Chondrocyte (in vitro differentiated cells): ENCODE measurements around the gene P4HA2. TPM values are rescaled to one million over a fixed set of nuclear protein-coding genes. Genes with fewer than 3 reads are reported as not detected.

Experiments
- DNase-seq: peaks from one replicate; pipeline ENCODE4 v3.0.0; 2021; ENCODE audit warnings: mixed read lengths, low spot score
- H3K27ac Mint-ChIP-seq: one replicate; pipeline ENCODE4 v1.8.0; 2021; ENCODE audit warnings: mild to moderate bottlenecking, moderate library complexity, mixed read lengths; ENCODE audit not compliant: unreplicated experiment
- H3K27me3 Mint-ChIP-seq: 2 replicates; pipeline ENCODE4 v1.8.0; 2021; ENCODE audit warnings: low read depth, mixed read lengths
- H3K36me3 Mint-ChIP-seq: 2 replicates; pipeline ENCODE4 v1.8.0; 2021; ENCODE audit warnings: low read depth, mixed read lengths
- H3K4me1 Mint-ChIP-seq: 2 replicates; pipeline ENCODE4 v1.8.0; 2021; ENCODE audit warnings: low read depth, mild to moderate bottlenecking, mixed read lengths
- H3K4me3 Mint-ChIP-seq: one replicate; pipeline ENCODE4 v1.8.0; 2021; ENCODE audit warnings: mild to moderate bottlenecking, moderate library complexity, mixed read lengths; ENCODE audit not compliant: unreplicated experiment
- H3K9me3 Mint-ChIP-seq: 2 replicates; pipeline ENCODE4 v1.8.0; 2021; ENCODE audit warnings: low read depth, mixed read lengths
- total RNA-seq: library from RNA; stranded (reverse); gene quantifications from 3 replicates; pipeline ENCODE4 v1.2.1, GENCODE V29; 2021
- TF ChIP-seq, protein P1 (sequence below): fragments of 200-600 bp; sonication (generic); IDR thresholded peaks from 2 replicates; pipeline ENCODE4 v1.5.0; 2021; ENCODE audit warnings: antibody characterized with exemption, mild to moderate bottlenecking, moderate library complexity

Gene P4HA2
- total RNA-seq, 1 donor from 2014 or later, result 302 TPM

DNA sequence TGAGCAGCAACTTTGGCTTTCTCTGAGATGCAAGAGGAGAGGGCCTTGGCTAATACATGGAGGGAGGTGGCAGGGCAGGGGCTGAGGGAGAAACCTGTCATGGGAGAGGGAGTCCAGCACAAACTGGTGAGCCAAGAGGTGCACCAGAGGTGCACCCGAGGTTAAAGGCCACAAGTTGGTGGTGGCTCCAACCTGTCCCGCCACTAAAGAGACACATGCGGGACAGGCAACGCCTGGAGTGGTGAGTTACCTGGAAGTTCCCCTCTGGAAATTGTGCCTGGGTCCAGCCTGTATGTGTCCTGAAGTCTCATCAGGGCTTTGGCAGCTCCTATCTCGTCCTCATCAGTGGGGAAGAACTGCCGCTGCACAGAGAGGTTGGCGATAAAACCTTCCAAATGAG is 14.0 kb downstream of the P4HA2 start:
- DNase-seq, result no peak
- H3K4me3 Mint-ChIP-seq, result no peak overlapping the region
- TF ChIP-seq, protein P1, sequence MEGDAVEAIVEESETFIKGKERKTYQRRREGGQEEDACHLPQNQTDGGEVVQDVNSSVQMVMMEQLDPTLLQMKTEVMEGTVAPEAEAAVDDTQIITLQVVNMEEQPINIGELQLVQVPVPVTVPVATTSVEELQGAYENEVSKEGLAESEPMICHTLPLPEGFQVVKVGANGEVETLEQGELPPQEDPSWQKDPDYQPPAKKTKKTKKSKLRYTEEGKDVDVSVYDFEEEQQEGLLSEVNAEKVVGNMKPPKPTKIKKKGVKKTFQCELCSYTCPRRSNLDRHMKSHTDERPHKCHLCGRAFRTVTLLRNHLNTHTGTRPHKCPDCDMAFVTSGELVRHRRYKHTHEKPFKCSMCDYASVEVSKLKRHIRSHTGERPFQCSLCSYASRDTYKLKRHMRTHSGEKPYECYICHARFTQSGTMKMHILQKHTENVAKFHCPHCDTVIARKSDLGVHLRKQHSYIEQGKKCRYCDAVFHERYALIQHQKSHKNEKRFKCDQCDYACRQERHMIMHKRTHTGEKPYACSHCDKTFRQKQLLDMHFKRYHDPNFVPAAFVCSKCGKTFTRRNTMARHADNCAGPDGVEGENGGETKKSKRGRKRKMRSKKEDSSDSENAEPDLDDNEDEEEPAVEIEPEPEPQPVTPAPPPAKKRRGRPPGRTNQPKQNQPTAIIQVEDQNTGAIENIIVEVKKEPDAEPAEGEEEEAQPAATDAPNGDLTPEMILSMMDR, result no peak
- peaks cover 29% of the 10 kb centered on the region for H3K36me3 Mint-ChIP-seq
- no peak overlapping the region for H3K27ac Mint-ChIP-seq
- H3K27me3 Mint-ChIP-seq, result no peaks in the 10 kb centered on the region
- no peaks in the 10 kb centered on the region for H3K9me3 Mint-ChIP-seq
- peaks cover 47% of the 10 kb centered on the region for H3K4me1 Mint-ChIP-seq

DNA sequence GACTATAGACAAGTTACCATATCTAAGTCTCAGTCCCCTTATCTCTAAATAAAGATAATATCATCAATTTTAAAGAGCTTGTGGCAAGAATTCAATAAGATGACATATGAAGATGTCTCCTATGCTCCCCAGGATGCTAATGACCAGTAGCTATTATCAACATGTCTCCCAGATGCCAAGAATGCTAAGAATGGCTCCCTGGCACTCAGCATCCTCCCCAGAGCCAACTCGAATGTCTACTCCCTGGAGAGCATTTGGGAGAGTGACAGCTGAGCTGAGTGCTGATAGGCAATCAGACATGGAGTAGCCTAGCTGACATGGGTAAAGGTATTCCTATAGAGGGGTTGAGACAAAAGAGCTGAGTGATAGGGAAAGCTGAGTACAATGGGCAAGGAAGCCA is 15.9 kb downstream of the P4HA2 start:
- Mint-ChIP-seq H3K27ac (no peak overlapping the region), H3K9me3 (no peaks in the 10 kb centered on the region), H3K27me3 (no peaks in the 10 kb centered on the region), H3K4me3 (no peak overlapping the region), H3K36me3 (peaks cover 30% of the 10 kb centered on the region), H3K4me1 (peaks cover 46% of the 10 kb centered on the region)
- no peak for DNase-seq
- TF ChIP-seq, protein P1, result no peak

DNA sequence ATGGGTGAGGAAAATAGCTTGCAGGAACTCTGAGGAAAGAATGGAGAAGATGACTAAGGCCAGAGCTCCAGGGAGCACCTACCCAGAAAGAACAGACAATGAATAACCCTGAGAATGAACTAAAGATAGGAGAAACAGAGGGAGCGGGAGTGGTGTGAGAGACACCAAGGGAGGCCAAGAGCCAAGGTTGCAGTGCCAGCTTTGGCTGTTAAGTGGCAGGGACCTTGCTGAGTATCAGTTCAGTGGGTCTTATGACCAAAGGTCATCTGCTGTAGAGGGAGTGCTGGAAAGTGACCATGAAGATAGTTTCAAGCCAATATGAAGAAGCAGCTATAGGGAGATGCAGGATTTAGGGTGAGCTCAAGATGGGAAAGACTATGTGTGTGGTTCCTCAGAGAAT is 16.7 kb downstream of the P4HA2 start:
- no peak for DNase-seq
- Mint-ChIP-seq H3K27ac (no peak overlapping the region), H3K4me1 (peaks cover 49% of the 10 kb centered on the region)

DNA sequence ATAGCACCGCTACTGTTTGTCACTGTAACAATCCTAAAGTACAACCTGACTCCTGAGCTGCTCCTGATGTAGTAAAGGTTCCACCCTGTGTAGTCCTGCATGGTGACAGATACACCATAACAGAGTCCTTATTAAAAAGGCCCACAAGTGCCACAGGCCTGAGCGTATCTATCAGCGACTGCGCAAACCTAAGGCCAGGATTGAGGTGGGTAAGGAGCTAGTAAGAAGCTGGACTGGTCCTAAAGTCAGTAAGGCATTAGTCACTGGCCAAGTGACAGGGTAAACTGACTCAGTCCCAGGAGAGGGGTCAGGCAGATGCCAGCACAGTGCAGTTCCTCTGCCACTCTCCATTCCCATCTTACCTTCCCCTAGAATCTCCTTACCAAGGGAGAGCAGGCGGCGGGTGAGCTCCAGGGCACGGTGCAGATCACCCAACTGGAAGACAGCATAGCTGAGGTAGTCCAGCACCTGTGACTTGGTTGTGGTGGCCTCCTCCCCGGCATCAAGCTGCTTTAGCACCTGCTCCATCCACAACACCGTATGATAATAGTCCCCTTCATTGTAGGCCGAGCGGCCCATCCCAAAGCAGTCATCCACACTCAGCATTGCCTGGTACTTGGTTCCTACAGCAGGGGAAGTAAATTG is 17.6 kb downstream of the P4HA2 start:
- Mint-ChIP-seq H3K27ac (no peak overlapping the region), H3K9me3 (no peaks in the 10 kb centered on the region), H3K27me3 (no peaks in the 10 kb centered on the region), H3K4me3 (no peak overlapping the region), H3K4me1 (peaks cover 50% of the 10 kb centered on the region), H3K36me3 (peaks cover 33% of the 10 kb centered on the region)
- TF ChIP-seq, protein P1, result no peak
- DNase-seq, result no peak

More for the DNA sequence above, 16.7 kb downstream of the P4HA2 start:
- H3K4me3 Mint-ChIP-seq, result no peak overlapping the region
- peaks cover 30% of the 10 kb centered on the region for H3K36me3 Mint-ChIP-seq
- H3K27me3 Mint-ChIP-seq, result no peaks in the 10 kb centered on the region
- TF ChIP-seq, protein P1, result no peak
- no peaks in the 10 kb centered on the region for H3K9me3 Mint-ChIP-seq

DNA sequence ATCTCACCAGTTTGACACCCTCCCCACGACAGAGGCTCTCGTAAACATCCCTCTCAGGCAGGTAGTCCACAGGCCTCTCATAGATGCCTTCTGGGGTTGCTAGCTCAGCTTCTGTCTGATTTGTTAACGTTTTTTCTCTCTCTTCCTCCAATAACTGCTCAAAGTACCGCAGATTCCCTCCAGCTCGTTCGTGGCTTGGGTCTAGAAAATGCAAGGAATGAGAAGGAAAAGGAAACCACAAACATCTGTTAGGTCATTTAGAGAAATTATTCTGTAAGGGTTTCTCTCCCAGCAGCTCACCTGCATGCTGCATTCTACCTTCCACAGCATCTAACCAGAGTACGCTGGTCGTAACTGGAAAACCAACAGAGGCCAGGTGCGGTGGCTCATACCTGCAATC is 18.5 kb downstream of the P4HA2 start:
- peaks cover 38% of the 10 kb centered on the region for H3K36me3 Mint-ChIP-seq
- H3K4me1 Mint-ChIP-seq, result peaks cover 48% of the 10 kb centered on the region
- H3K27me3 Mint-ChIP-seq, result no peaks in the 10 kb centered on the region
- H3K27ac Mint-ChIP-seq, result peak overlapping the region; percentile 46
- no peaks in the 10 kb centered on the region for H3K9me3 Mint-ChIP-seq
- no peak overlapping the region for H3K4me3 Mint-ChIP-seq
- DNase-seq, result no peak
- TF ChIP-seq, protein P1, result no peak
